NK-92 (cell line): ENCODE measurements around the gene STK33.
"Not testable (repeated sequence)": the region's sequence is repeated elsewhere in the genome, so short reads cannot be mapped to it uniquely, and the experiment has no call there.

Experiments
- DNase-seq: peaks from one replicate; lab custom pipeline; 2025; ENCODE audit not compliant: unreplicated experiment; lab: John Stamatoyannopoulos, UW

Gene STK33

GRCh38 chr11:8545698-8546366 is 48.2 kb downstream of the STK33 start:
- no peak for DNase-seq

- no peak for DNase-seq
Measured at GRCh38 chr11:8544807-8545206, 49.2 kb downstream of the STK33 start.

GRCh38 chr11:8543278-8543677 is 50.8 kb downstream of the STK33 start:
- DNase-seq: no peak

- DNase-seq: no peak
Measured at GRCh38 chr11:8541448-8541847, 52.6 kb downstream of the STK33 start.

GRCh38 chr11:8533332-8533731 is 60.7 kb downstream of the STK33 start:
- no peak for DNase-seq

GRCh38 chr11:8532475-8532874 is 61.6 kb downstream of the STK33 start:
- no peak for DNase-seq

GRCh38 chr11:8531982-8532381 is 62.0 kb downstream of the STK33 start:
- DNase-seq: no peak

GRCh38 chr11:8531312-8531711 is 62.7 kb downstream of the STK33 start:
- no peak for DNase-seq

- DNase-seq: no peak
Measured at GRCh38 chr11:8527939-8528338, 66.1 kb downstream of the STK33 start.

- DNase-seq: no peak
Measured at GRCh38 chr11:8523396-8523795, 70.6 kb downstream of the STK33 start.

- no peak for DNase-seq
Measured at GRCh38 chr11:8512547-8512946, 81.5 kb downstream of the STK33 start.

GRCh38 chr11:8503910-8504364 is 90.1 kb downstream of the STK33 start:
- no peak for DNase-seq

- no peak for DNase-seq
Measured at GRCh38 chr11:8501836-8502235, 92.2 kb downstream of the STK33 start.

- DNase-seq: no peak
Measured at GRCh38 chr11:8488395-8488794, 105.6 kb downstream of the STK33 start.

GRCh38 chr11:8487261-8487660 is 106.8 kb downstream of the STK33 start:
- DNase-seq: no peak

GRCh38 chr11:8484251-8484650 is 109.8 kb downstream of the STK33 start:
- DNase-seq: no peak

GRCh38 chr11:8480858-8481257 is 113.2 kb downstream of the STK33 start:
- no peak for DNase-seq

- DNase-seq: no peak
Measured at GRCh38 chr11:8477680-8478079, 116.3 kb downstream of the STK33 start.

- DNase-seq: no peak
Measured at GRCh38 chr11:8477151-8477550, 116.9 kb downstream of the STK33 start.

- not testable (repeated sequence) for DNase-seq
Measured at GRCh38 chr11:8467806-8468205, 126.2 kb downstream of the STK33 start.

- not testable (repeated sequence) for DNase-seq
Measured at GRCh38 chr11:8467356-8467755, 126.7 kb downstream of the STK33 start.

- not testable (repeated sequence) for DNase-seq
Measured at GRCh38 chr11:8466884-8467283, 127.1 kb downstream of the STK33 start.

GRCh38 chr11:8459711-8460399 is 134.2 kb downstream of the STK33 start:
- no peak for DNase-seq
